ENCODE data around the gene FOXJ1.

- no peak for TF ChIP-seq TAF1 (IDR thresholded peaks at IDR 0.05; ENCODE audit: borderline replicate concordance, insufficient read depth, low read length)
- TF ChIP-seq POLR2AphosphoS5 (IDR thresholded peaks at IDR 0.05; ENCODE audit: low read depth, low read length), result no peak
- no peak for TF ChIP-seq SIN3A (IDR thresholded peaks at IDR 0.05; ENCODE audit: borderline replicate concordance, insufficient read depth, low read length)
- TF ChIP-seq REST (IDR thresholded peaks at IDR 0.05; ENCODE audit: insufficient read depth in 1 of 2, low read depth in 2 of 2, low read length in 2 of 2), result no peak
These were observed 19.1 kb downstream of the FOXJ1 start for GRCh38 chr17:76121932-76122430.

All from PFSK-1 (cell line).